ENCODE results near the gene EPC1. TPM values are rescaled to one million over a fixed set of nuclear protein-coding genes. Genes with fewer than 3 reads are reported as not detected.

The EPC1 gene
- total RNA-seq, 1 experiment from 2014 or later, result 21.5 TPM

- ChIA-PET POLR2A (ENCODE audit: unreplicated experiment) (no interaction called here), CTCF (interaction anchor here (0.6 kb wide), 1 partner anchor 272 kb away, joined by 4 read pairs; no protein-coding TSS in a partner anchor)
- H3K9me3 ChIP-seq (ENCODE audit: insufficient read depth, low read depth), result no peaks in the 10 kb centered on the region
- H3K27me3 ChIP-seq (ENCODE audit: insufficient read depth, low read depth), result no peaks in the 10 kb centered on the region
- intact Hi-C loops (cut with micrococcal nuclease; ENCODE audit: unreplicated experiment), result loop anchor here (10.0 kb wide), 5 partner anchors 86 to 614 kb away; partner anchors contain the start of genes ARHGAP12, ITGB1 and KIF5B
- H3K4me1 ChIP-seq (replicated peaks; ENCODE audit: insufficient read depth), result peaks cover 11% of the 10 kb centered on the region
- no peak overlapping the region for H3K27ac ChIP-seq
- H2AFZ ChIP-seq, result no peak overlapping the region
- TF ChIP-seq CTCF (conservative IDR thresholded peaks at IDR 0.05) (no peak), EZH2 (IDR thresholded peaks at IDR 0.05; ENCODE audit: low read depth) (no peak)
- H3K36me3 ChIP-seq (ENCODE audit: low read depth), result peaks cover 10% of the 10 kb centered on the region; the same call in 1 of the 2 replicates
- H3K4me3 ChIP-seq, result no peak overlapping the region
- peaks cover 96% of the 10 kb centered on the region for H3K79me2 ChIP-seq (ENCODE audit: low read depth)
- no peak for DNase-seq
- no peaks in the 10 kb centered on the region for H3F3A ChIP-seq (ENCODE audit: insufficient read depth, low read depth)
- BruUV-seq (replicated peaks), result no TSS peak
- H4K20me1 ChIP-seq (ENCODE audit: insufficient read depth), result peaks cover 11% of the 10 kb centered on the region; the same call in 1 of the 2 replicates
- H3K4me2 ChIP-seq, result no peak overlapping the region
- H3K9me2 ChIP-seq (ENCODE audit: insufficient read depth), result no peaks in the 10 kb centered on the region
Observed at GRCh38 chr10:32340596-32341180, 6.3 kb downstream of the EPC1 start.

GRCh38 chr10:32338262-32338661, 8.7 kb downstream of the EPC1 start:
- no peaks in the 10 kb centered on the region for H3F3A ChIP-seq (ENCODE audit: insufficient read depth, low read depth)
- H3K79me2 ChIP-seq (ENCODE audit: low read depth), result peaks cover 96% of the 10 kb centered on the region
- no peak overlapping the region for H2AFZ ChIP-seq
- DNase-seq, result no peak
- H3K9me2 ChIP-seq (ENCODE audit: insufficient read depth), result no peaks in the 10 kb centered on the region
- H4K20me1 ChIP-seq (ENCODE audit: insufficient read depth), result peaks cover 9% of the 10 kb centered on the region
- H3K27ac ChIP-seq, result no peak overlapping the region
- H3K27me3 ChIP-seq (ENCODE audit: insufficient read depth, low read depth), result no peaks in the 10 kb centered on the region
- CTCF ChIA-PET, result no interaction called here
- POLR2A ChIA-PET (ENCODE audit: unreplicated experiment), result interaction anchor here (0.7 kb wide), 1 partner anchor 29 kb away, joined by 8 read pairs; no protein-coding TSS in a partner anchor
- 0 out of 2 replicates have a peak, but pooled peaks cover 4% of the 10 kb centered on the region for H3K36me3 ChIP-seq (ENCODE audit: low read depth)
- BruUV-seq (replicated peaks), result no TSS peak
- no peak overlapping the region for H3K4me3 ChIP-seq
- no peaks in the 10 kb centered on the region for H3K9me3 ChIP-seq (ENCODE audit: insufficient read depth, low read depth)
- intact Hi-C loops (cut with micrococcal nuclease; ENCODE audit: unreplicated experiment), result no loop called here
- no peaks in the 10 kb centered on the region for H3K4me1 ChIP-seq (replicated peaks; ENCODE audit: insufficient read depth)
- no peak overlapping the region for H3K4me2 ChIP-seq
- TF ChIP-seq EZH2 (IDR thresholded peaks at IDR 0.05; ENCODE audit: low read depth) (no peak), CTCF (conservative IDR thresholded peaks at IDR 0.05) (no peak)

GRCh38 chr10:32337350-32337749, 9.6 kb downstream of the EPC1 start:
- intact Hi-C loops (cut with micrococcal nuclease; ENCODE audit: unreplicated experiment), result no loop called here
- POLR2A ChIA-PET (ENCODE audit: unreplicated experiment), result no interaction called here

More at GRCh38 chr10:32337350-32337749, 9.6 kb downstream of the EPC1 start:
- Histone ChIP-seq H3K9me2 (ENCODE audit: insufficient read depth) (no peaks in the 10 kb centered on the region), H3K4me3 (no peak overlapping the region), H3K9me3 (ENCODE audit: insufficient read depth, low read depth) (no peaks in the 10 kb centered on the region), H4K20me1 (ENCODE audit: insufficient read depth) (peaks cover 12% of the 10 kb centered on the region), H3F3A (ENCODE audit: insufficient read depth, low read depth) (no peaks in the 10 kb centered on the region), H3K27ac (no peak overlapping the region), H3K79me2 (ENCODE audit: low read depth) (peaks cover 96% of the 10 kb centered on the region), H3K4me2 (no peak overlapping the region), H2AFZ (no peak overlapping the region), H3K4me1 (replicated peaks; ENCODE audit: insufficient read depth) (no peaks in the 10 kb centered on the region; the same call in 1 of the 2 replicates), H3K36me3 (ENCODE audit: low read depth) (0 out of 2 replicates have a peak, but pooled peaks cover 3% of the 10 kb centered on the region), H3K27me3 (ENCODE audit: insufficient read depth, low read depth) (no peaks in the 10 kb centered on the region)
- no peak for DNase-seq
- no TSS peak for BruUV-seq (replicated peaks)
- TF ChIP-seq EZH2 (IDR thresholded peaks at IDR 0.05; ENCODE audit: low read depth) (no peak), CTCF (conservative IDR thresholded peaks at IDR 0.05) (no peak)
- CTCF ChIA-PET, result interaction anchor here (0.7 kb wide), 1 partner anchor 439 kb away, joined by 3 read pairs; no protein-coding TSS in a partner anchor

All from PC-9 (cell line).